H9 (cell line): ENCODE data around the gene CATSPERE. TPM values are rescaled to one million over a fixed set of nuclear protein-coding genes. Genes with fewer than 3 reads are reported as not detected.

Experiments used
- DNase-seq: peaks from one replicate; pipeline ENCODE4 v3.0.0-alpha.2; 2017
- H2AFZ ChIP-seq: one replicate; pipeline ENCODE4 v1.6.1; 2013; ENCODE audit warnings: mild to moderate bottlenecking, low read length, control low read depth, moderate library complexity
- H2AK5ac ChIP-seq: 2 replicates; pipeline ENCODE4 v1.6.1; 2013; ENCODE audit warnings: low read length, control low read depth, mixed read lengths; ENCODE audit not compliant: insufficient read length
- H2BK120ac ChIP-seq: one replicate; pipeline ENCODE4 v1.6.1; 2013; ENCODE audit warnings: low read depth, mild to moderate bottlenecking, low read length, control low read depth, inconsistent platforms; ENCODE audit not compliant: poor library complexity, severe bottlenecking
- H2BK12ac ChIP-seq: 2 replicates; pipeline ENCODE4 v1.6.1; 2013; ENCODE audit warnings: low read length, control low read depth, mixed read lengths, low read depth; ENCODE audit not compliant: insufficient read length
- H2BK15ac ChIP-seq: 2 replicates; pipeline ENCODE4 v1.6.1; 2013; ENCODE audit warnings: low read depth, low read length, control low read depth
- H2BK20ac ChIP-seq: one replicate; pipeline ENCODE4 v1.6.1; 2013; ENCODE audit warnings: low read depth, mild to moderate bottlenecking, low read length, control low read depth, inconsistent platforms; ENCODE audit not compliant: poor library complexity, severe bottlenecking
- H2BK5ac ChIP-seq: 2 replicates; pipeline ENCODE4 v1.6.1; 2013; ENCODE audit warnings: low read length, control low read depth, mixed read lengths; ENCODE audit not compliant: insufficient read length
- H3K14ac ChIP-seq: 2 replicates; pipeline ENCODE4 v1.6.1; 2013; ENCODE audit warnings: low read length, control low read depth; ENCODE audit not compliant: insufficient read depth
- H3K18ac ChIP-seq: 2 replicates; pipeline ENCODE4 v1.6.1; 2013; ENCODE audit warnings: low read depth, mild to moderate bottlenecking, mixed read lengths, low read length, control low read depth; ENCODE audit not compliant: insufficient read length
- H3K23ac ChIP-seq: 2 replicates; pipeline ENCODE4 v1.6.1; 2013; ENCODE audit warnings: low read length, control low read depth, mixed read lengths, low read depth; ENCODE audit not compliant: insufficient read length
- H3K23me2 ChIP-seq: 2 replicates; pipeline ENCODE4 v1.6.1; 2013; ENCODE audit warnings: low read depth, mild to moderate bottlenecking, mixed read lengths, low read length, control low read depth; ENCODE audit not compliant: insufficient read length, poor library complexity, severe bottlenecking
- H3K27ac ChIP-seq: 2 replicates; pipeline ENCODE4 v1.5.1; 2013; ENCODE audit warnings: low read length, control low read depth, mixed read lengths, low read depth; ENCODE audit not compliant: insufficient read length
- H3K27me3 ChIP-seq: 2 replicates; pipeline ENCODE4 v1.6.1; 2013; ENCODE audit warnings: low read length, control low read depth, inconsistent platforms; ENCODE audit not compliant: insufficient read depth
- H3K4ac ChIP-seq: 2 replicates; pipeline ENCODE4 v1.6.1; 2013; ENCODE audit warnings: low read depth, mild to moderate bottlenecking, control low read depth, inconsistent platforms, low read length, moderate library complexity
- H3K4me1 ChIP-seq: 2 replicates; pipeline ENCODE4 v1.6.1; 2013; ENCODE audit warnings: low read length, control low read depth, inconsistent platforms; ENCODE audit not compliant: insufficient read depth
- H3K4me2 ChIP-seq: 2 replicates; pipeline ENCODE4 v1.6.1; 2013; ENCODE audit warnings: low read length, control low read depth, mixed read lengths; ENCODE audit not compliant: insufficient read length, insufficient read depth
- H3K56ac ChIP-seq: 2 replicates; pipeline ENCODE4 v1.6.1; 2013; ENCODE audit warnings: low read depth, mild to moderate bottlenecking, mixed read lengths, low read length, control low read depth; ENCODE audit not compliant: insufficient read length
- H3K79me1 ChIP-seq: 2 replicates; pipeline ENCODE4 v1.6.1; 2013; ENCODE audit warnings: low read depth, mild to moderate bottlenecking, moderate library complexity, low read length, control low read depth, inconsistent platforms; ENCODE audit not compliant: insufficient read depth, poor library complexity, severe bottlenecking
- H3K79me2 ChIP-seq: 2 replicates; pipeline ENCODE4 v1.6.1; 2013; ENCODE audit warnings: low read length, control low read depth, inconsistent platforms; ENCODE audit not compliant: insufficient read depth
- H3K9ac ChIP-seq: 2 replicates; pipeline ENCODE4 v1.6.1; 2013; ENCODE audit warnings: low read length, control low read depth, mixed read lengths; ENCODE audit not compliant: insufficient read length; ENCODE audit errors: extremely low read depth
- H3K9me3 ChIP-seq: one replicate; pipeline ENCODE4 v1.6.1; 2013; ENCODE audit warnings: low read depth, low read length, inconsistent platforms; ENCODE audit not compliant: control insufficient read depth
- H3T11ph ChIP-seq: one replicate; pipeline ENCODE4 v1.6.1; 2013; ENCODE audit warnings: mild to moderate bottlenecking, low read length, control low read depth, inconsistent platforms
- H4K20me1 ChIP-seq: one replicate; pipeline ENCODE4 v1.6.1; 2013; ENCODE audit not compliant: control insufficient read depth, insufficient read length, insufficient read depth
- H4K5ac ChIP-seq: 2 replicates; pipeline ENCODE4 v1.6.1; 2013; ENCODE audit warnings: low read depth, mild to moderate bottlenecking, mixed read lengths, low read length, control low read depth; ENCODE audit not compliant: insufficient read length
- H4K8ac ChIP-seq: replicated peaks from 2 replicates; pipeline ENCODE4 v1.6.1; 2013; ENCODE audit warnings: low read length, control low read depth, mixed read lengths, low read depth; ENCODE audit not compliant: insufficient read length
- H4K91ac ChIP-seq: 2 replicates; pipeline ENCODE4 v1.6.1; 2013; ENCODE audit warnings: low read depth, mild to moderate bottlenecking, moderate library complexity, mixed read lengths, low read length, control low read depth; ENCODE audit not compliant: insufficient read length
- H3K27ac Mint-ChIP-seq, 3 experiments: 2 replicates in 2 of 3; 3 replicates in 1 of 3; pipeline ENCODE4 v1.8.0; 2020 to 2021; ENCODE audit warnings: mixed read lengths in 3 of 3, mild to moderate bottlenecking in 1 of 3, moderate library complexity in 1 of 3
- H3K27me3 Mint-ChIP-seq: 2 replicates; pipeline ENCODE4 v1.8.0; 2021; ENCODE audit warnings: low read depth, mild to moderate bottlenecking, moderate library complexity, mixed read lengths
- H3K36me3 Mint-ChIP-seq, 3 experiments: 2 replicates in 2 of 3; 3 replicates in 1 of 3; pipeline ENCODE4 v1.8.0; 2020 to 2021; ENCODE audit warnings: low read depth in 3 of 3, mixed read lengths in 3 of 3; ENCODE audit not compliant: insufficient read depth in 1 of 3
- H3K4me1 Mint-ChIP-seq, 2 experiments: 2 replicates each; pipeline ENCODE4 v1.8.0; 2020; ENCODE audit warnings: mixed read lengths in 2 of 2
- H3K4me3 Mint-ChIP-seq, 2 experiments: 2 replicates in 1 of 2; 3 replicates in 1 of 2; pipeline ENCODE4 v1.8.0; 2020 to 2021; ENCODE audit warnings: mild to moderate bottlenecking in 2 of 2, mixed read lengths in 2 of 2, moderate library complexity in 1 of 2
- H3K9me3 Mint-ChIP-seq, 2 experiments: 2 replicates in 1 of 2; 3 replicates in 1 of 2; pipeline ENCODE4 v1.8.0; 2020; ENCODE audit warnings: mild to moderate bottlenecking in 2 of 2, mixed read lengths in 2 of 2, moderate library complexity in 1 of 2
- WGBS: extraction: QIAGEN DNeasy Blood & Tissue Kit; methylation state at CpG from one replicate; pipeline ENCODE4 v1.1.7; 2013; ENCODE audit warnings: missing lambda C conversion rate, low lambda C conversion rate, mixed read lengths; ENCODE audit not compliant: insufficient read length; ENCODE audit errors: extremely low coverage; 5-methylcytosine and 5-hydroxymethylcytosine counted together
- total RNA-seq: library from RNA; stranded (reverse); gene quantifications from 2 replicates; pipeline ENCODE4 v1.2.1, GENCODE V29; 2021
- TF ChIP-seq, protein P1 (sequence below): fragments of 200-600 bp; sonication (generic); conservative IDR thresholded peaks from 3 replicates; pipeline ENCODE4 v1.8.0; 2021; ENCODE audit warnings: antibody characterized with exemption, mild to moderate bottlenecking

CATSPERE gene
- total RNA-seq, 1 experiment from 2014 or later = 0.31 TPM

DNA sequence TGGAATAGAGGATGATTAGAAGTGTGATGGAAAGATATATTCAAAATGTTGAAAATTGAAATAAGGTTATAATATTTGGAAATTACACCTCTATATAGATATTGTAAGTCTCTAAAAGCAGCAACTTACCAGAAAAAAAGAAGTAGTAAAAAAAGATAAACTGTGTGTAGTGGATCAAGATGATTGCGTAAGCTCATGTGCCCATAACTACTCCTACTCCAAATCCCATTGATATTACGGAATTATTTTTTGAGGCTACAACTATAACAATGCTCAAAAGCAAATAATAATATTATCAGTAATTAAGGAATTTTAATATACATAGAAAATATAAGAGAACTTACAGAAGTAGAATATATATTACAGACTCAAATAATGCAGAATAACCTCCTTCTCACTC lies 33.6 kb downstream of the CATSPERE start:
- no peaks in the 10 kb centered on the region for H3K27me3 ChIP-seq
- no peak overlapping the region for H2AK5ac ChIP-seq
- H3K4me3 Mint-ChIP-seq = no peak overlapping the region
- H3T11ph ChIP-seq = no peak overlapping the region
- H3K9me3 Mint-ChIP-seq = peaks cover 3% of the 10 kb centered on the region in 2 experiments; a peak in 2 of 5 replicates
- H2AFZ ChIP-seq = no peak overlapping the region
- H2BK12ac ChIP-seq = no peak overlapping the region
- H2BK120ac ChIP-seq = no peak overlapping the region
- no peak for DNase-seq
- no peak overlapping the region for H2BK15ac ChIP-seq
- no peaks in the 10 kb centered on the region for H3K27me3 Mint-ChIP-seq
- H3K27ac Mint-ChIP-seq = no peak overlapping the region
- H2BK5ac ChIP-seq = no peak overlapping the region
- H3K14ac ChIP-seq = no peak overlapping the region
- H4K20me1 ChIP-seq = no peaks in the 10 kb centered on the region
- H3K79me2 ChIP-seq = no peaks in the 10 kb centered on the region
- H3K18ac ChIP-seq = no peak overlapping the region
- H4K91ac ChIP-seq = no peak overlapping the region
- no peaks in the 10 kb centered on the region for H3K36me3 Mint-ChIP-seq
- H3K79me1 ChIP-seq = no peaks in the 10 kb centered on the region
- peaks cover 3 to 4% of the 10 kb centered on the region in 2 experiments; a peak in 2 of 4 replicates for H3K4me1 Mint-ChIP-seq
- no peak overlapping the region for H3K27ac ChIP-seq
- H3K4me1 ChIP-seq = no peaks in the 10 kb centered on the region
- no peak overlapping the region for H4K5ac ChIP-seq
- H3K23ac ChIP-seq = no peak overlapping the region
- H3K9me3 ChIP-seq = no peaks in the 10 kb centered on the region
- TF ChIP-seq, protein P1, sequence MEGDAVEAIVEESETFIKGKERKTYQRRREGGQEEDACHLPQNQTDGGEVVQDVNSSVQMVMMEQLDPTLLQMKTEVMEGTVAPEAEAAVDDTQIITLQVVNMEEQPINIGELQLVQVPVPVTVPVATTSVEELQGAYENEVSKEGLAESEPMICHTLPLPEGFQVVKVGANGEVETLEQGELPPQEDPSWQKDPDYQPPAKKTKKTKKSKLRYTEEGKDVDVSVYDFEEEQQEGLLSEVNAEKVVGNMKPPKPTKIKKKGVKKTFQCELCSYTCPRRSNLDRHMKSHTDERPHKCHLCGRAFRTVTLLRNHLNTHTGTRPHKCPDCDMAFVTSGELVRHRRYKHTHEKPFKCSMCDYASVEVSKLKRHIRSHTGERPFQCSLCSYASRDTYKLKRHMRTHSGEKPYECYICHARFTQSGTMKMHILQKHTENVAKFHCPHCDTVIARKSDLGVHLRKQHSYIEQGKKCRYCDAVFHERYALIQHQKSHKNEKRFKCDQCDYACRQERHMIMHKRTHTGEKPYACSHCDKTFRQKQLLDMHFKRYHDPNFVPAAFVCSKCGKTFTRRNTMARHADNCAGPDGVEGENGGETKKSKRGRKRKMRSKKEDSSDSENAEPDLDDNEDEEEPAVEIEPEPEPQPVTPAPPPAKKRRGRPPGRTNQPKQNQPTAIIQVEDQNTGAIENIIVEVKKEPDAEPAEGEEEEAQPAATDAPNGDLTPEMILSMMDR = no peak
- no CpG with 5 or more reads among the region's 2 CpGs for WGBS
- no peak overlapping the region for H2BK20ac ChIP-seq
- H3K9ac ChIP-seq = no peak overlapping the region
- no peak overlapping the region for H3K4ac ChIP-seq
- no peaks in the 10 kb centered on the region for H3K23me2 ChIP-seq
- H3K56ac ChIP-seq = no peak overlapping the region
- no peak overlapping the region for H3K4me2 ChIP-seq
- no peak overlapping the region for H4K8ac ChIP-seq
